Transverse colon (tissue), 4 donors: ENCODE measurements around the gene WNT5B. TPM values are rescaled to one million over a fixed set of nuclear protein-coding genes. Genes with fewer than 3 reads are reported as not detected.
A peak's percentile ranks its signal among the peaks of the same experiment; 100 is the strongest.
"Not testable (repeated sequence)": the region's sequence is repeated elsewhere in the genome, so short reads cannot be mapped to it uniquely, and the experiment has no call there.

Experiments
- DNase-seq: peaks from one replicate; pipeline ENCODE4 v3.0.0-alpha.2; 2019
- H3K27ac ChIP-seq, 4 donors: fragments of 200-600 bp; sonication (generic); 2 replicates each; pipeline ENCODE4 v1.5.1; 2016 to 2018; ENCODE audit warnings: inconsistent platforms in 4 of 4
- H3K27me3 ChIP-seq: fragments of 200-600 bp; sonication (generic); 2 replicates; pipeline ENCODE4 v1.5.1; 2017; ENCODE audit warnings: inconsistent platforms
- H3K36me3 ChIP-seq, 4 donors: fragments of 200-600 bp; sonication (generic); 2 replicates each; pipeline ENCODE4 v1.5.1; 2017 to 2019; ENCODE audit warnings: inconsistent platforms in 4 of 4
- H3K4me1 ChIP-seq, 4 donors: fragments of 200-600 bp; sonication (generic); 2 replicates each; pipeline ENCODE4 v1.5.1; 2017 to 2020; ENCODE audit warnings: inconsistent platforms in 4 of 4
- H3K4me3 ChIP-seq, 4 donors: fragments of 200-600 bp; sonication (generic); 1 replicate in 1 of 4; 2 replicates in 3 of 4; pipeline versions ENCODE4 v1.5.1 to v1.6.1; 2017 to 2019; ENCODE audit warnings: inconsistent platforms in 4 of 4
- H3K9me3 ChIP-seq, 2 donors: fragments of 200-600 bp; sonication (generic); 2 replicates each; pipeline ENCODE4 v1.5.1; 2017 to 2019; ENCODE audit warnings: inconsistent platforms in 2 of 2
- EP300 ChIP-seq: sonication (generic); formaldehyde crosslinking; IDR thresholded peaks from one replicate; pipeline ENCODE4 v1.6.1; 2017; ENCODE audit warnings: antibody characterized with exemption, low read depth
- POLR2A ChIP-seq: fragments of 450-650 bp; IDR thresholded peaks from one replicate; pipeline ENCODE4 v1.6.1; 2016; ENCODE audit warnings: antibody characterized with exemption, mild to moderate bottlenecking, moderate library complexity
- POLR2AphosphoS5 ChIP-seq, 3 donors: sonication (generic); formaldehyde crosslinking; IDR thresholded peaks; one replicate each; pipeline ENCODE4 v1.6.1; 2016; ENCODE audit warnings: antibody characterized with exemption in 3 of 3
- WGBS, 2 donors: methylation state at CpG; one replicate each; pipeline ENCODE4 v1.1.5; 2018; ENCODE audit warnings: low coverage in 1 of 2; 5-methylcytosine and 5-hydroxymethylcytosine counted together
- in situ Hi-C, 4 donors: fragments of 200-750 bp; cut with MboI; loops; one replicate each; pipeline versions ENCODE4 v1.15.0 to v1.15.1; 2017; ENCODE audit warnings: low sequenced_read_pairs in 3 of 4, low pct_ligation_motif_present in 1 of 4, low pct_unique_long_range_greater_than_20kb in 1 of 4
- intact Hi-C: fragments of 100-400 bp; cut with DNase I; formaldehyde crosslinking; loops from one replicate; pipeline ENCODE4 v1.15.1; 2023; ENCODE audit warnings: low total_unique reads
- total RNA-seq, 4 donors: library from RNA; depleted of rRNA; stranded (reverse); fragments of >200 nt; gene quantifications; one replicate each; pipeline ENCODE4 v1.1.0, GENCODE V29; 2016
- TF ChIP-seq, protein P1 (sequence below), 5 experiments: fragments of 200-600 bp in 3 of 5; fragments of 450-650 bp in 2 of 5; sonication (generic) in 3 of 5; IDR thresholded peaks; 1 replicate in 2 of 5; 2 replicates in 3 of 5; pipeline ENCODE4 v1.5.1; 2016 to 2017; ENCODE audit warnings: antibody characterized with exemption in 5 of 5, inconsistent platforms in 3 of 5, mild to moderate bottlenecking in 2 of 5, moderate library complexity in 1 of 5

WNT5B gene
- total RNA-seq, 4 donors from 2014 or later: 0.80 to 3.5 (median 3.5) TPM; not detected in 1

DNA sequence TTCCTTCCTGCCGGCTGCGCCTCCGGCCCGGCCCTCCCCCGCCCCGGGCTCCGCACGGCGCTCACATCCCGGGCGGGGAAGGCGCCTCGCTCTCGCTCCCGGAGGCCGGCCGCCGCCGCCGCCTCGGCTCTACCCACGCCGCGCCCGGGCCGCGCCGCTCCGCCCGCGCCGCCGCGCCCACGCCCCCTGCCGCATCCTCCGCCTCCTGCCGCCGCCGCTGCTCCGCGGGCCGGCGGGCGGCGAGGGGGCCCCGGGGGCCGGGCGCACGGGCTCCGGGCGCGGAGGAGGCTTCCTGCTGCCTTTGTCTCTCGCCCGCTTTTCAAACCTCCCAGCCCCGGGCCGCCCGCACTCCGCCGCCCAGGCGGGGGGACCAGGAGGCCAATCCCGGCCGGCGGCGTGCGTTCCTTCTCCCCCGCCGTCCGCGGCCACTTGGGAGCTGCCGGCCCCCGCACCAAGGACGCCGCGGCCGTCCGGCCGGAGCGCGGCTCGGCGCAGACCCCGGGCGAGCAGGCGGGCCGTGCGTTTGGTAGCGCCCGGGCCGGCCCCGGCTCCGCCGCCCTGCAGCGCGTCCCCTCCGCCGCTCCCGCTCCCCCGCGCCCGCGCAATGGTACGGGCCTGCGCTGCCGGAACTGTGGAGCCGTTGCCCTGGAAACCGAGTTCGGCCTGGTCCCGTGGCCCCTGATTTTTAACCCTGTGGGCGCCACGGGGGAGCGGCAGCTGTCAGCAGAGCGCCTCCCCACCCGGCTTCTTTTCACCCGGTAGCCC lies 34.6 kb upstream of the WNT5B start, which contains the start of gene FBXL14:
Gene FBXL14 (minus strand): TSS at position 321 of the 765 bp plus-strand sequence. CDS start 515 bp downstream, outside the sequence.
- in situ Hi-C loops: loop anchor here in 1 of 4 donors (25.0 kb wide), 1 partner anchor 482 kb away; no protein-coding TSS in a partner anchor
- peak within 1 kb of the TSS; percentile 95 to 99 (median 95) for H3K27ac ChIP-seq
- intact Hi-C loops: no loop called here
- TF ChIP-seq, protein P1, sequence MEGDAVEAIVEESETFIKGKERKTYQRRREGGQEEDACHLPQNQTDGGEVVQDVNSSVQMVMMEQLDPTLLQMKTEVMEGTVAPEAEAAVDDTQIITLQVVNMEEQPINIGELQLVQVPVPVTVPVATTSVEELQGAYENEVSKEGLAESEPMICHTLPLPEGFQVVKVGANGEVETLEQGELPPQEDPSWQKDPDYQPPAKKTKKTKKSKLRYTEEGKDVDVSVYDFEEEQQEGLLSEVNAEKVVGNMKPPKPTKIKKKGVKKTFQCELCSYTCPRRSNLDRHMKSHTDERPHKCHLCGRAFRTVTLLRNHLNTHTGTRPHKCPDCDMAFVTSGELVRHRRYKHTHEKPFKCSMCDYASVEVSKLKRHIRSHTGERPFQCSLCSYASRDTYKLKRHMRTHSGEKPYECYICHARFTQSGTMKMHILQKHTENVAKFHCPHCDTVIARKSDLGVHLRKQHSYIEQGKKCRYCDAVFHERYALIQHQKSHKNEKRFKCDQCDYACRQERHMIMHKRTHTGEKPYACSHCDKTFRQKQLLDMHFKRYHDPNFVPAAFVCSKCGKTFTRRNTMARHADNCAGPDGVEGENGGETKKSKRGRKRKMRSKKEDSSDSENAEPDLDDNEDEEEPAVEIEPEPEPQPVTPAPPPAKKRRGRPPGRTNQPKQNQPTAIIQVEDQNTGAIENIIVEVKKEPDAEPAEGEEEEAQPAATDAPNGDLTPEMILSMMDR (IDR thresholded peaks at IDR 0.05): no peak
- peak; percentile 31 for TF ChIP-seq POLR2A
- TF ChIP-seq POLR2AphosphoS5 (IDR thresholded peaks at IDR 0.05): peak; percentile 54 to 66 (median 62)
- H3K9me3 ChIP-seq: no peaks in the 10 kb centered on the region
- DNase-seq: peak; percentile 92
- peaks cover 0 to 66% (median 53%) of the 10 kb centered on the region in 4 donors for H3K4me1 ChIP-seq
- H3K27me3 ChIP-seq: no peaks in the 10 kb centered on the region
- peak within 1 kb of the TSS; percentile 66 to 79 (median 76) for H3K4me3 ChIP-seq
- H3K36me3 ChIP-seq: no peaks in the 10 kb centered on the region
- WGBS, 2 donors: 0% methylated on average over 42 of the region's 115 CpGs; no CpG with 5 or more reads in 1 of the 2 donors

DNA sequence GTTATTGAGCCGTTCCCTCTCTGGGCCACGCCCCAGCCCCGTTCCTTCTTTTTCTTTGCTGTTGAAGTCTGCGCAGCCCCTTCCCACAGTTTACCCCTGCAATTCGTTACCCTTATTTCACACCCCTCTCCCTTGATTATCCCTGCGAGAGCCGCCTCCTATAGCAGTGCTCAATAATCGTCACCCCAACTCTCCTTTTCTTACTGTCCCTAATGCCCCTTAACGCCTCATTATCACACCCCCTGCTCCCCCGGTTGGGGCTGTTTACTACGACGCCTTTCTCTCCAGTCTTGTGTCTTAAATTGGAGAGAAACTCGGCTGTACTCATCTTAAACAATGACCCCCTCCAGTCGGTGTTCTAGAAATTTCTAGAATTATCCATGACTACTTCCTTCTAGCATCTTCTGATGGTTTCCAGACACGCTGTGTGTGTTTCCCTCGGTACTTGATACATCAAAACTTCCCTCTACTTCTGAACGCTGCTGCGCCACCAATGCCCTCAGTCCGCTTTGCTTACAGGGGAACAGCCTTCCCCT lies 33.9 kb upstream of the WNT5B start:
- in situ Hi-C loops: loop anchor here in 1 of 4 donors (25.0 kb wide), 1 partner anchor 483 kb away; no protein-coding TSS in a partner anchor
- H3K27ac ChIP-seq: peak overlapping the region; percentile 95 to 99 (median 95)
- intact Hi-C loops: no loop called here
- 9 to 10% methylated on average over 17 to 19 of the region's 19 CpGs for WGBS, 2 donors
- H3K4me1 ChIP-seq: peaks cover 0 to 59% (median 46%) of the 10 kb centered on the region in 4 donors
- no peaks in the 10 kb centered on the region for H3K9me3 ChIP-seq
- peak; percentile 37 for DNase-seq
- H3K4me3 ChIP-seq: peak overlapping the region; percentile 57 to 78 (median 70)
- H3K36me3 ChIP-seq: no peaks in the 10 kb centered on the region
- no peaks in the 10 kb centered on the region for H3K27me3 ChIP-seq
- TF ChIP-seq POLR2A (no peak), POLR2AphosphoS5 (IDR thresholded peaks at IDR 0.05) (peak in 1 of 3 donors; percentile 21)

DNA sequence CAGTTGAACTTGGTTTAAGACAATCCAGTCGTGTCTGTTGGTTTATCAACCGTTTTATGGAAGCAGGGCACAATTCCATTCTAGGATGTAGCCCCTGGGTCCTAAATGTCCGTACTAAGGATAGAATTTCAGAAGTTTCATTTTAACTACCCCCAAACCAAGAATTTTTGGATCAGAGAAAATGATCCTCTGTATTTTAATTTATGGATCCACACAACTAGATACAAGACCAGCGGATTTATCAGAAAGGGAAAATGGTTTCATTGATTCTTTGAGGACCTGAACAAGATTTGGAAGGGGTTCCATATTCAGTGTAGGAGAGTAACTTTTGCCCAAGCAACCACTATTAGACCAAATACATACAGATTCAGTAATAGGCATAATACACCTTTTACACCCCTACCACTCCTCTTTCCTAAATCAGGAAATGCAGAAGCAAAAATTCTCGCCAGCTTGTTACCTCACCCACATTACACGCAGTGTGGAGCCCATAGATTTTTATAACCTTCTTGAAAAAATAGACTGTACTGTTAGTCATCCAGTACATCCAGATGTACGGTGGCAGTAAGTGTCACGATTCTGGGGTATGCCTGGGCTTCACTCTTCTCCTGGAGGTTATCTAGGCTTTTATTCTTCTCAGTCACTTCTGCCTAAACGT lies 33.2 kb upstream of the WNT5B start:
- TF ChIP-seq, protein P1 (IDR thresholded peaks at IDR 0.05): no peak
- peak; percentile 13 for TF ChIP-seq POLR2A
- Histone ChIP-seq H3K36me3 (no peaks in the 10 kb centered on the region), H3K9me3 (no peaks in the 10 kb centered on the region), H3K4me3 (peak overlapping the region in 3 of 4 donors; percentile 66 to 78 (median 75)), H3K27ac (peak overlapping the region; percentile 95 to 99 (median 95)), H3K27me3 (no peaks in the 10 kb centered on the region), H3K4me1 (peaks cover 0 to 53% (median 39%) of the 10 kb centered on the region in 4 donors)
- 40 to 56% methylated on average over 5 to 9 of the region's 9 CpGs for WGBS, 2 donors
- in situ Hi-C loops (loop anchor here in 1 of 4 donors (25.0 kb wide), 1 partner anchor 484 kb away; no protein-coding TSS in a partner anchor), intact Hi-C loops (no loop called here)
- DNase-seq: peak; percentile 33

GRCh38 chr12:1598757-1599156 lies 30.3 kb upstream of the WNT5B start:
- no peak for DNase-seq
- Histone ChIP-seq H3K4me1 (peaks cover 2 to 48% (median 21%) of the 10 kb centered on the region in 4 donors), H3K9me3 (no peaks in the 10 kb centered on the region), H3K4me3 (no peak overlapping the region), H3K27me3 (no peaks in the 10 kb centered on the region), H3K36me3 (no peaks in the 10 kb centered on the region), H3K27ac (no peak overlapping the region)
- intact Hi-C loops (no loop called here), in situ Hi-C loops (loop anchor here in 1 of 4 donors (25.0 kb wide), 1 partner anchor 486 kb away; no protein-coding TSS in a partner anchor)
- WGBS, 2 donors: 97 to 98% methylated on average over 3 of the region's 3 CpGs
- TF ChIP-seq POLR2A (no peak), POLR2AphosphoS5 (IDR thresholded peaks at IDR 0.05) (no peak), EP300 (no peak)
- TF ChIP-seq, protein P1 (IDR thresholded peaks at IDR 0.05): no peak

GRCh38 chr12:1602706-1603105 lies 26.3 kb upstream of the WNT5B start:
- intact Hi-C loops: not testable (repeated sequence)
- in situ Hi-C loops: loop anchor here in 1 of 4 donors (10.0 kb wide), 1 partner anchor 488 kb away; no protein-coding TSS in a partner anchor

More at GRCh38 chr12:1602706-1603105, 26.3 kb upstream of the WNT5B start:
- Histone ChIP-seq H3K4me1 (peaks cover 13 to 41% (median 20%) of the 10 kb centered on the region in 4 donors), H3K27ac (peak overlapping the region in 3 of 4 donors; percentile 76 to 88 (median 80))
- H3K4me3 ChIP-seq, DNase-seq, H3K36me3 ChIP-seq, H3K9me3 ChIP-seq, H3K27me3 ChIP-seq: not testable (repeated sequence)
- WGBS, 2 donors: 76 to 90% methylated on average over 2 to 9 of the region's 9 CpGs
